Keratinocyte (primary cell): ENCODE data around the gene ADAM12. TPM values are rescaled to one million over a fixed set of nuclear protein-coding genes. Genes with fewer than 3 reads are reported as not detected.

Experiments
- DNase-seq: peaks from one replicate; pipeline ENCODE4 v3.0.0-alpha.2; 2011; ENCODE audit warnings: low read depth, missing footprints, low spot score
- FAIRE-seq: peaks from 2 replicates; lab custom pipeline; 2011; peaks lifted over from hg19 to GRCh38; lab: Jason Lieb, UNC
- H2AFZ ChIP-seq: 2 replicates; pipeline ENCODE4 v1.6.0; 2012; ENCODE audit warnings: low read length, control low read depth, inconsistent platforms; ENCODE audit not compliant: control insufficient read depth
- H3K27ac ChIP-seq: 2 replicates; pipeline ENCODE4 v1.5.1; 2011; ENCODE audit warnings: low read length; ENCODE audit not compliant: control insufficient read depth, insufficient read depth
- H3K27me3 ChIP-seq: 3 replicates; pipeline ENCODE4 v1.6.0; 2011; ENCODE audit warnings: low read length; ENCODE audit not compliant: control insufficient read depth, insufficient read depth; ENCODE audit errors: extremely low read depth
- H3K36me3 ChIP-seq, 2 experiments: 2 replicates in 1 of 2; 3 replicates in 1 of 2; pipeline ENCODE4 v1.5.1; 2011; ENCODE audit warnings: low read length in 2 of 2, mild to moderate bottlenecking in 1 of 2; ENCODE audit not compliant: control insufficient read depth in 2 of 2, insufficient read depth in 2 of 2; ENCODE audit errors: extremely low read depth in 1 of 2
- H3K4me1 ChIP-seq: 3 replicates; pipeline ENCODE4 v1.5.1; 2011; ENCODE audit warnings: low read length; ENCODE audit not compliant: control insufficient read depth, insufficient read depth; ENCODE audit errors: extremely low read depth
- H3K4me2 ChIP-seq: 3 replicates; pipeline ENCODE4 v1.6.0; 2011; ENCODE audit warnings: low read depth, low read length; ENCODE audit not compliant: control insufficient read depth, insufficient read depth; ENCODE audit errors: extremely low read depth
- H3K4me3 ChIP-seq, 3 experiments: fragments of 200-600 bp in 1 of 3; sonication (generic) in 1 of 3; 2 replicates in 2 of 3; 3 replicates in 1 of 3; pipeline ENCODE4 v1.5.1; 2011 to 2016; ENCODE audit warnings: low read length in 3 of 3, mild to moderate bottlenecking in 3 of 3, control low read depth in 2 of 3, inconsistent platforms in 1 of 3, low read depth in 1 of 3, mixed read lengths in 1 of 3, mixed run types in 1 of 3, moderate library complexity in 1 of 3; ENCODE audit not compliant: control insufficient read depth in 2 of 3, insufficient read depth in 2 of 3; ENCODE audit errors: extremely low read depth in 1 of 3
- H3K79me2 ChIP-seq: 2 replicates; pipeline ENCODE4 v1.6.0; 2012; ENCODE audit warnings: low read length; ENCODE audit not compliant: control insufficient read depth, insufficient read depth
- H3K9ac ChIP-seq: 3 replicates; pipeline ENCODE4 v1.6.0; 2011; ENCODE audit warnings: low read length; ENCODE audit not compliant: control insufficient read depth, insufficient read depth; ENCODE audit errors: extremely low read depth
- H3K9me1 ChIP-seq: 3 replicates; pipeline ENCODE4 v1.6.0; 2011; ENCODE audit warnings: low read length; ENCODE audit not compliant: control insufficient read depth, insufficient read depth; ENCODE audit errors: extremely low read depth
- H3K9me3 ChIP-seq: 2 replicates; pipeline ENCODE4 v1.5.1; 2012; ENCODE audit warnings: low read depth, low read length; ENCODE audit not compliant: control insufficient read depth
- H4K20me1 ChIP-seq: 3 replicates; pipeline ENCODE4 v1.6.0; 2011; ENCODE audit warnings: low read length; ENCODE audit not compliant: control insufficient read depth, insufficient read depth; ENCODE audit errors: extremely low read depth
- EZH2 ChIP-seq: IDR thresholded peaks from one replicate; pipeline ENCODE4 v1.6.1; 2012; ENCODE audit warnings: inconsistent platforms, mild to moderate bottlenecking, low read length, moderate library complexity
- dilution Hi-C: fragments of 300-500 bp; cut with MboI; formaldehyde crosslinking; loops from one replicate; pipeline ENCODE4 v1.7.0; 2020; ENCODE audit warnings: low sequenced_read_pairs; ENCODE audit not compliant: extremely low pct_ligation_motif_present
- polyA plus RNA-seq, 5 experiments: library from polyadenylated mRNA; depleted of rRNA in 3 of 5; stranded (reverse) in 3 of 5; stranded (forward) in 1 of 5; unstranded in 1 of 5; fragments of >200 nt; gene quantifications; 1 replicate in 1 of 5; 2 replicates in 3 of 5; 3 replicates in 1 of 5; pipeline versions ENCODE4 v1.2.1 to v1.2.3, GENCODE V29; 2011 to 2012; ENCODE audit warnings: missing spikeins in 2 of 5, low read depth in 1 of 5, low replicate concordance in 1 of 5
- TF ChIP-seq, protein P1 (sequence below), 3 experiments: IDR thresholded peaks in 1 of 3; conservative IDR thresholded peaks in 1 of 3; optimal IDR thresholded peaks in 1 of 3; 2 replicates in 2 of 3; 3 replicates in 1 of 3; pipeline versions ENCODE3 to v1.5.1; 2011; ENCODE audit warnings: low read length in 3 of 3, mild to moderate bottlenecking in 3 of 3, moderate library complexity in 2 of 3, control low read depth in 1 of 3, inconsistent platforms in 1 of 3; ENCODE audit not compliant: insufficient read depth in 2 of 3; ENCODE audit errors: extremely low read depth in 1 of 3

Gene ADAM12
- polyA plus RNA-seq, 1 donor (not counting 4 experiments of a cell fraction or from before 2014, with no cell fraction given), result 0.07 TPM

DNA sequence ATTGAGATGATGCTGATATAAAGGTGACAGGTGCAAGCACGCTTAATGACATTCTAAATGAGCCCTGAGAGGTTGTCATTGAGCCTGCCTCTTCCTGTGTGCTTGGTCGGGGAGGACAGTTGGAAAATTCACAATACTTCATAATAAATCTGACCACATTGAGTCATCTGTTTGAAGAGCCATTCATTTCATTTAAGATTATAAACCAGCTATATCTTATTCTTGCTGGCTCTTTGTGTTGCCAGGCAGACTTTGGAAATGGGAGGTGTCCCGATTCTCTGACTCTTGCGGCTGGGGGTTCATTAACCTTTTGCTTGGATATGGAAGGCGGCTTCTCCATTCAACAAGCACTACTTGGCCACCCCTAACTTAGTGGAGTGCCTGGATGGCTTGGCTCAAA, 293.7 kb downstream of the ADAM12 start:
- H2AFZ ChIP-seq, result no peak overlapping the region
- H3K27ac ChIP-seq, result no peak overlapping the region
- H4K20me1 ChIP-seq, result no peaks in the 10 kb centered on the region
- dilution Hi-C loops, result no loop called here
- H3K27me3 ChIP-seq, result no peaks in the 10 kb centered on the region
- H3K36me3 ChIP-seq, result no peaks in the 10 kb centered on the region
- no peaks in the 10 kb centered on the region for H3K9me3 ChIP-seq
- no peak overlapping the region for H3K4me3 ChIP-seq
- TF ChIP-seq EZH2, result no peak
- TF ChIP-seq, protein P1, sequence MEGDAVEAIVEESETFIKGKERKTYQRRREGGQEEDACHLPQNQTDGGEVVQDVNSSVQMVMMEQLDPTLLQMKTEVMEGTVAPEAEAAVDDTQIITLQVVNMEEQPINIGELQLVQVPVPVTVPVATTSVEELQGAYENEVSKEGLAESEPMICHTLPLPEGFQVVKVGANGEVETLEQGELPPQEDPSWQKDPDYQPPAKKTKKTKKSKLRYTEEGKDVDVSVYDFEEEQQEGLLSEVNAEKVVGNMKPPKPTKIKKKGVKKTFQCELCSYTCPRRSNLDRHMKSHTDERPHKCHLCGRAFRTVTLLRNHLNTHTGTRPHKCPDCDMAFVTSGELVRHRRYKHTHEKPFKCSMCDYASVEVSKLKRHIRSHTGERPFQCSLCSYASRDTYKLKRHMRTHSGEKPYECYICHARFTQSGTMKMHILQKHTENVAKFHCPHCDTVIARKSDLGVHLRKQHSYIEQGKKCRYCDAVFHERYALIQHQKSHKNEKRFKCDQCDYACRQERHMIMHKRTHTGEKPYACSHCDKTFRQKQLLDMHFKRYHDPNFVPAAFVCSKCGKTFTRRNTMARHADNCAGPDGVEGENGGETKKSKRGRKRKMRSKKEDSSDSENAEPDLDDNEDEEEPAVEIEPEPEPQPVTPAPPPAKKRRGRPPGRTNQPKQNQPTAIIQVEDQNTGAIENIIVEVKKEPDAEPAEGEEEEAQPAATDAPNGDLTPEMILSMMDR (optimal IDR thresholded peaks at IDR 0.05 in 1 of 3, IDR thresholded peaks at IDR 0.05 in 1 of 3, conservative IDR thresholded peaks at IDR 0.05 in 1 of 3; ENCODE audit: extremely low read depth in 1 of 3, insufficient read depth in 2 of 3, low read length in 3 of 3), result no peak
- FAIRE-seq (no peak), DNase-seq (no peak)
- no peak overlapping the region for H3K4me2 ChIP-seq
- H3K9ac ChIP-seq, result no peak overlapping the region
- no peaks in the 10 kb centered on the region for H3K9me1 ChIP-seq
- H3K4me1 ChIP-seq, result peaks cover 11% of the 10 kb centered on the region
- no peaks in the 10 kb centered on the region for H3K79me2 ChIP-seq

GRCh38 chr10:126092366-126093215, 295.7 kb downstream of the ADAM12 start:
- no peaks in the 10 kb centered on the region for H3K27me3 ChIP-seq
- H2AFZ ChIP-seq, result no peak overlapping the region
- H3K9me1 ChIP-seq, result no peaks in the 10 kb centered on the region
- no peaks in the 10 kb centered on the region for H3K79me2 ChIP-seq
- H3K4me1 ChIP-seq, result peaks cover 11% of the 10 kb centered on the region
- TF ChIP-seq EZH2, result no peak
- TF ChIP-seq, protein P1 (optimal IDR thresholded peaks at IDR 0.05 in 1 of 3, IDR thresholded peaks at IDR 0.05 in 1 of 3, conservative IDR thresholded peaks at IDR 0.05 in 1 of 3; ENCODE audit: extremely low read depth in 1 of 3, insufficient read depth in 2 of 3, low read length in 3 of 3), result no peak
- no peaks in the 10 kb centered on the region for H3K9me3 ChIP-seq
- no peak overlapping the region for H3K9ac ChIP-seq
- dilution Hi-C loops, result no loop called here
- no peak for DNase-seq
- no peak for FAIRE-seq
- H3K4me3 ChIP-seq, result no peak overlapping the region
- no peak overlapping the region for H3K27ac ChIP-seq
- no peaks in the 10 kb centered on the region for H4K20me1 ChIP-seq
- no peaks in the 10 kb centered on the region for H3K36me3 ChIP-seq
- H3K4me2 ChIP-seq, result no peak overlapping the region
